ENCODE data around the gene COTL1.
A peak's percentile ranks its signal among the peaks of the same experiment; 100 is the strongest.
"Not testable (repeated sequence)": the region's sequence is repeated elsewhere in the genome, so short reads cannot be mapped to it uniquely, and the experiment has no call there.

The COTL1 gene

GRCh38 chr16:84530590-84530989, 87.3 kb downstream of the COTL1 start:
- Histone ChIP-seq H3K27me3 (ENCODE audit: control insufficient read depth in 1 of 2, insufficient read depth in 2 of 2, low read length in 2 of 2) (no peaks in the 10 kb centered on the region), H3K36me3 (ENCODE audit: insufficient read depth, low read length) (no peaks in the 10 kb centered on the region), H3K27ac (ENCODE audit: low read depth, low read length) (no peak overlapping the region), H3K9ac (ENCODE audit: low read length) (no peak overlapping the region), H3K9me3 (ENCODE audit: low read length) (no peaks in the 10 kb centered on the region), H3K4me1 (ENCODE audit: insufficient read depth, low read length) (peaks cover 36% of the 10 kb centered on the region), H3K4me3 (ENCODE audit: low read depth in 1 of 2, low read length in 2 of 2) (no peak overlapping the region)

DNA sequence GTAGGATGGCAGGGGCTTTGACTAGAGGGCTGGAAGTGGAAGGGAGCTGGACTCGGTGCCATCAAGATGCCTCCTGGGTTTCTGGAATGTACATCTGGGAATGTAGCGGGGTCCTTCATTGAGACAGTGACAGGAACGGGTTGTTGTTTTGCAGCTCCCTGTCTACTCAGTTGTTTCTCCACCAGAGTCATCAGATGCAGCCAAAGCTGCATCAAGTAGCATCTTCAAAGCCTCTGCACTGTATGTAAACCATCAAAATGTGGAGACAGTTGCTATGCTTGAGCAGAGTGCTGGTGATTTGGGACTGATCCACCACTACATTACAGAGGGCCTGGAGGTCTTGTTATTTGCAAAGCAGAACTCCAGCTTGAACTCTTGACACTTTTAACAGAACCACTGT, 88.3 kb downstream of the COTL1 start:
- H3K27me3 ChIP-seq (ENCODE audit: control insufficient read depth in 1 of 2, insufficient read depth in 2 of 2, low read length in 2 of 2) = no peaks in the 10 kb centered on the region
- H3K4me1 ChIP-seq (ENCODE audit: insufficient read depth, low read length) = peaks cover 36% of the 10 kb centered on the region
- no peak overlapping the region for H3K9ac ChIP-seq (ENCODE audit: low read length)
- no peaks in the 10 kb centered on the region for H3K36me3 ChIP-seq (ENCODE audit: insufficient read depth, low read length)
- no peak overlapping the region for H3K4me3 ChIP-seq (ENCODE audit: low read depth in 1 of 2, low read length in 2 of 2)
- no peak overlapping the region for H3K27ac ChIP-seq (ENCODE audit: low read depth, low read length)
- no peaks in the 10 kb centered on the region for H3K9me3 ChIP-seq (ENCODE audit: low read length)

DNA sequence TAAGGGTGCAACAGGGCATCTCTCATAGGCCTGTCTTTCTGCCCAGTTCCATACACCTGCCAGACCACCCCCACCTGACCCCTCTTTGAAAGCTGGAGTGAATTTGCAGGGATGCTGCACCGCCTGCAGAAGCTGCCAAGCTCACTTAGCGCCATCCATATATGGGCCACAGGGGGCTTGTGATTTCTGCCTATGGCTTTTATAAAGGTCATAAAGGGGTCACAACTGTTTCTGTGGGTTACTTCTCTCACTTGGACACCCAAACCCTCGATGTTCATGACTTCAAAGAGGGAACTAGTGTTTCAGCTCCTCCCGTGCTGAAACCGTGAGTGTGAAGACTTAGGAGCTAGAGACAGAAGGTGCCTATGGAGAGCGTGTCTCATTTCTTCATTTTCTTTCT, 89.6 kb downstream of the COTL1 start:
- no peak overlapping the region for H3K9ac ChIP-seq (ENCODE audit: low read length)
- no peak overlapping the region for H3K27ac ChIP-seq (ENCODE audit: low read depth, low read length)
- no peaks in the 10 kb centered on the region for H3K27me3 ChIP-seq (ENCODE audit: control insufficient read depth in 1 of 2, insufficient read depth in 2 of 2, low read length in 2 of 2)
- peaks cover 36% of the 10 kb centered on the region for H3K4me1 ChIP-seq (ENCODE audit: insufficient read depth, low read length)
- H3K9me3 ChIP-seq (ENCODE audit: low read length) = no peaks in the 10 kb centered on the region
- H3K36me3 ChIP-seq (ENCODE audit: insufficient read depth, low read length) = no peaks in the 10 kb centered on the region
- no peak overlapping the region for H3K4me3 ChIP-seq (ENCODE audit: low read depth in 1 of 2, low read length in 2 of 2)

DNA sequence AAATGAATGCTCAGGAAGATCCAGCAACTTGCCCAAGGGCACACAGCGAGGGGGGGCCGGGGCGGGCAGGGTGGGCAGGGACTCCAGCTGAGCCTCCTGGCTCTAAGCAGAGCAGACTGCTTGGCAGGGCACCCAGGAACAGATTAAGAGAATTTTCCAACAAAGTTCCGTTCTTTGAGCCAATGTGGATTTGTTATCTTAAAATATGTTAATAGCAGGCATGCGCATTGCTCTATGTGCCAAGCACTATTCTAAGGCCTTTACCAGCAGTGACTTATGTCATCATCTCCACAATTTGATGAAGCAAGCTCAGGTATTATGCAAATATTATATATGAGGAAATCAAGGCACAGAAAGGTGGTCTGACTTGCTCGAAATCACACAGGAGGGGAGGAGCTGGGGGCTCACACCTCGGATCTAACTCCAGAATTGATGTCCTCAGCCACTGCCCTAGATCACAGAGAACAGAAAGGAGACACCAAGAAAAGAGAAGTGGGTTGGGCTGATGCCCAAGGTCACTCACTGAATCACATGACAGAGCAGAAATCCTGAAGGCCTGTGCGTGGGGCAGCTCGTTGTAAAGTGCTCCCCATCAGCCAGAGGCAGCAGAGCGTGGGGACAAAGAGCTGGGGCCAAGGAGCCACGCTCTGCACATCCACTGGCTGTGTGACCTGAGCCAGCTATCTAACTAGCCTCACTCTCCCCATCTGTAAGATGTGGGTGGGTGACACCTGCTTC, 90.2 kb downstream of the COTL1 start:
- H3K4me3 ChIP-seq (ENCODE audit: low read depth in 1 of 2, low read length in 2 of 2) = no peak overlapping the region
- H3K36me3 ChIP-seq (ENCODE audit: insufficient read depth, low read length) = no peaks in the 10 kb centered on the region
- no peak overlapping the region for H3K27ac ChIP-seq (ENCODE audit: low read depth, low read length)
- no peak overlapping the region for H3K9ac ChIP-seq (ENCODE audit: low read length)
- no peaks in the 10 kb centered on the region for H3K9me3 ChIP-seq (ENCODE audit: low read length)
- peaks cover 30% of the 10 kb centered on the region for H3K4me1 ChIP-seq (ENCODE audit: insufficient read depth, low read length)
- H3K27me3 ChIP-seq (ENCODE audit: control insufficient read depth in 1 of 2, insufficient read depth in 2 of 2, low read length in 2 of 2) = no peaks in the 10 kb centered on the region

DNA sequence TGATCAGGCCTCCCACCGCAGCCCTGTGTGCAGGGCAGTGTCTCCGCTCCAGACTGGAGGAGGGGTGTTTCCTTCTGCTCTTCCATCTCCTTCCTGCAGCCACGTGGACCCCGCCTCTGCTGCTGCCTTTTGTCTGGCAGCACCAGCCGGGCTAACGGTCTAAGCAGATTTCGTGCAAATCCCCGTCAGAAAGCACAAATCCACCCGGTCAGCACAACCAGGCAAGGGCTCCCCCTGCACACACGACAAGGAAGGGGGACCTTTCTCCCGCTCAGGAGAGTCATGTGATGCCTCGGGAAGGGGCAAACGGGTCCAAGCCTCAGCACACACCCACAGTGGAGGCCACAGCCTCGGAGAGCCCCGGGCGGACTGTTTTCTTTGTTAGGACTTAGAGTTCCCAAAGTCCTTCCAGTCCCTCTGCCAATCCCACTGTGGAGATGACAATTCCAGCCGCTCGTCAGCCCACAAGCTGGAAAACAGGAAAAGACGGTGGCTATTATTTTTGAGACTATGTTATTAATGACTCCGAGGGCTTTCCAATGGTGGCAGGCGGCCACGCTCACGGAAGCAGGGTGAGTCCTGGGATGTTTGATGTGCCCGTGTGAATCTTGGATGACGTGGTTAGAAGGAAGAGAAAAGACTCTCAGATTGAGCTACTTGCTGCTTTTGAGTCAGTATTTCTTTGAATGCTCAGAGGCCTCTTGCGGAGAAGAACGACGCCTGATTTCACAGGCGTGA, 90.9 kb downstream of the COTL1 start:
- Histone ChIP-seq H3K9me3 (ENCODE audit: low read length) (no peaks in the 10 kb centered on the region), H3K4me1 (ENCODE audit: insufficient read depth, low read length) (peaks cover 22% of the 10 kb centered on the region), H3K36me3 (ENCODE audit: insufficient read depth, low read length) (no peaks in the 10 kb centered on the region), H3K27me3 (ENCODE audit: control insufficient read depth in 1 of 2, insufficient read depth in 2 of 2, low read length in 2 of 2) (no peaks in the 10 kb centered on the region), H3K4me3 (ENCODE audit: low read depth in 1 of 2, low read length in 2 of 2) (peak overlapping the region in 1 of 2 donors; percentile 46), H3K27ac (ENCODE audit: low read depth, low read length) (peak overlapping the region; percentile 62), H3K9ac (ENCODE audit: low read length) (peak overlapping the region; percentile 27)

DNA sequence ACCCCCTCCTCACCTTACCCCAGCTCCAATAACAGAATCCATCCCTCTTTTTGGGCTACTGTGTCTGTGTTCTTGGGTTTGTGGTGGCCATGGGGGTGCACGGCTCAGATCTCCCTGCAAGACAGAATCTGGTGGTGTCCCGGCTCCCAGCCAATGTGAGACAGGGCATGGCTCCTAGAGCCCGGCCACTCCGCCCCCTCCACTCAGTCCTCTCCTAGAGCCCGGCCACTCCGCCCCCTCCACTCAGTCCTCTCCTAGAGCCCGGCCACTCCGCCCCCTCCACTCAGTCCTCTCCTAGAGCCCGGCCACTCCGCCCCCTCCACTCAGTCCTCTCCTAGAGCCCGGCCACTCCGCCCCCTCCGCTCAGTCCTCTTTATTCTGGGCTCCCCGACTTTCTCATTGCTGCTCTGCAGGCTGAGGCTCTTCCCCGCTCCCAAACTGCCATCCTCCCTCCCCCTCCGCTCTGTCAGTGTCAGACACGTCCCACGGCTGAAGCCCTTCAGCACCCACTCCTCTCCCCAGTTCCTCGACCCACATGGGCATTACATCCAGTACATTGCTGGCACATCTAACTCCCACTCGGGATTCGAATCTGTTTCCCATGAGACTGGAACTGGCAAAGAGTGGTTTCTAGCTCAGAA, 92.8 kb downstream of the COTL1 start:
- H3K27me3 ChIP-seq (ENCODE audit: control insufficient read depth in 1 of 2, insufficient read depth in 2 of 2, low read length in 2 of 2); H3K9me3 ChIP-seq (ENCODE audit: low read length); H3K36me3 ChIP-seq (ENCODE audit: insufficient read depth, low read length); H3K4me3 ChIP-seq (ENCODE audit: low read depth in 1 of 2, low read length in 2 of 2); H3K27ac ChIP-seq (ENCODE audit: low read depth, low read length); H3K9ac ChIP-seq (ENCODE audit: low read length): not testable (repeated sequence)
- H3K4me1 ChIP-seq (ENCODE audit: insufficient read depth, low read length) = peaks cover 15% of the 10 kb centered on the region

- no peak overlapping the region for H3K9ac ChIP-seq (ENCODE audit: low read length)
- peaks cover 15% of the 10 kb centered on the region for H3K4me1 ChIP-seq (ENCODE audit: insufficient read depth, low read length)
- H3K4me3 ChIP-seq (ENCODE audit: low read depth in 1 of 2, low read length in 2 of 2) = no peak overlapping the region
- H3K36me3 ChIP-seq (ENCODE audit: insufficient read depth, low read length) = no peaks in the 10 kb centered on the region
- no peaks in the 10 kb centered on the region for H3K9me3 ChIP-seq (ENCODE audit: low read length)
- H3K27me3 ChIP-seq (ENCODE audit: control insufficient read depth in 1 of 2, insufficient read depth in 2 of 2, low read length in 2 of 2) = no peaks in the 10 kb centered on the region
- no peak overlapping the region for H3K27ac ChIP-seq (ENCODE audit: low read depth, low read length)
Observed at GRCh38 chr16:84524346-84524920, 93.4 kb downstream of the COTL1 start.

- Histone ChIP-seq H3K9ac (ENCODE audit: low read length) (no peak overlapping the region), H3K9me3 (ENCODE audit: low read length) (no peaks in the 10 kb centered on the region), H3K36me3 (ENCODE audit: insufficient read depth, low read length) (no peaks in the 10 kb centered on the region), H3K27ac (ENCODE audit: low read depth, low read length) (no peak overlapping the region), H3K4me3 (ENCODE audit: low read depth in 1 of 2, low read length in 2 of 2) (no peak overlapping the region), H3K4me1 (ENCODE audit: insufficient read depth, low read length) (peaks cover under 1% of the 10 kb centered on the region), H3K27me3 (ENCODE audit: control insufficient read depth in 1 of 2, insufficient read depth in 2 of 2, low read length in 2 of 2) (no peaks in the 10 kb centered on the region)
Observed at GRCh38 chr16:84521497-84521770, 96.4 kb downstream of the COTL1 start.

GRCh38 chr16:84520725-84521496, 97.0 kb downstream of the COTL1 start:
- Histone ChIP-seq H3K27ac (ENCODE audit: low read depth, low read length) (no peak overlapping the region), H3K36me3 (ENCODE audit: insufficient read depth, low read length) (no peaks in the 10 kb centered on the region), H3K4me3 (ENCODE audit: low read depth in 1 of 2, low read length in 2 of 2) (no peak overlapping the region), H3K4me1 (ENCODE audit: insufficient read depth, low read length) (no peaks in the 10 kb centered on the region), H3K9ac (ENCODE audit: low read length) (no peak overlapping the region), H3K27me3 (ENCODE audit: control insufficient read depth in 1 of 2, insufficient read depth in 2 of 2, low read length in 2 of 2) (no peaks in the 10 kb centered on the region), H3K9me3 (ENCODE audit: low read length) (no peaks in the 10 kb centered on the region)

GRCh38 chr16:84519855-84520254, 98.0 kb downstream of the COTL1 start:
- Histone ChIP-seq H3K4me1 (ENCODE audit: insufficient read depth, low read length) (no peaks in the 10 kb centered on the region), H3K27ac (ENCODE audit: low read depth, low read length) (no peak overlapping the region), H3K9ac (ENCODE audit: low read length) (no peak overlapping the region), H3K27me3 (ENCODE audit: control insufficient read depth in 1 of 2, insufficient read depth in 2 of 2, low read length in 2 of 2) (no peaks in the 10 kb centered on the region), H3K9me3 (ENCODE audit: low read length) (no peaks in the 10 kb centered on the region), H3K36me3 (ENCODE audit: insufficient read depth, low read length) (no peaks in the 10 kb centered on the region), H3K4me3 (ENCODE audit: low read depth in 1 of 2, low read length in 2 of 2) (no peak overlapping the region)

- H3K9ac ChIP-seq (ENCODE audit: low read length) = no peak overlapping the region
- no peaks in the 10 kb centered on the region for H3K27me3 ChIP-seq (ENCODE audit: control insufficient read depth in 1 of 2, insufficient read depth in 2 of 2, low read length in 2 of 2)
- H3K4me1 ChIP-seq (ENCODE audit: insufficient read depth, low read length) = no peaks in the 10 kb centered on the region
- H3K36me3 ChIP-seq (ENCODE audit: insufficient read depth, low read length) = no peaks in the 10 kb centered on the region
- H3K4me3 ChIP-seq (ENCODE audit: low read depth in 1 of 2, low read length in 2 of 2) = no peak overlapping the region
- H3K9me3 ChIP-seq (ENCODE audit: low read length) = no peaks in the 10 kb centered on the region
- H3K27ac ChIP-seq (ENCODE audit: low read depth, low read length) = no peak overlapping the region
Observed at GRCh38 chr16:84518804-84519341, 99.0 kb downstream of the COTL1 start.
